ENCODE data around the gene GRIK2. TPM values are rescaled to one million over a fixed set of nuclear protein-coding genes. Genes with fewer than 3 reads are reported as not detected.

Gene GRIK2
- polyA plus RNA-seq, 6 donors from 2014 or later: not detected

- no peak for ATAC-seq (ENCODE audit: low read depth in 2 of 2)
Measured at GRCh38 chr6:101403216-101403945, 9.9 kb downstream of the GRIK2 start.

GRCh38 chr6:101404775-101405174 is 11.3 kb downstream of the GRIK2 start:
- ATAC-seq (ENCODE audit: low read depth in 2 of 2) (no peak), DNase-seq (no peak)
- Mint-ChIP-seq H3K36me3 (peaks cover 4 to 14% of the 10 kb centered on the region in 2 donors), H3K9me3 (peaks cover 3 to 22% (median 14%) of the 10 kb centered on the region in 7 donors), H3K27ac (no peak overlapping the region), H3K4me1 (peaks cover 0 to 4% (median 0%) of the 10 kb centered on the region in 3 donors), H3K27me3 (peaks cover 41 to 47% (median 44%) of the 10 kb centered on the region in 3 donors), H3K4me3 (no peak overlapping the region)

More at GRCh38 chr6:101403216-101403945, 9.9 kb downstream of the GRIK2 start:
- DNase-seq: no peak
- Mint-ChIP-seq H3K27ac (peak overlapping the region in 1 of 6 donors; percentile 63), H3K4me1 (peaks cover 0 to 4% (median 0%) of the 10 kb centered on the region in 3 donors), H3K36me3 (peaks cover 4 to 22% of the 10 kb centered on the region in 2 donors), H3K4me3 (no peak overlapping the region), H3K9me3 (peaks cover 6 to 28% (median 14%) of the 10 kb centered on the region in 7 donors), H3K27me3 (peaks cover 55 to 61% (median 56%) of the 10 kb centered on the region in 3 donors)

GRCh38 chr6:101413773-101414172 is 20.3 kb downstream of the GRIK2 start:
- Mint-ChIP-seq H3K4me3 (no peak overlapping the region), H3K4me1 (no peaks in the 10 kb centered on the region), H3K27ac (no peak overlapping the region), H3K36me3 (no peaks in the 10 kb centered on the region), H3K27me3 (peaks cover 0 to 4% (median 0%) of the 10 kb centered on the region in 3 donors), H3K9me3 (no peaks in the 10 kb centered on the region)
- DNase-seq (no peak), ATAC-seq (ENCODE audit: low read depth in 2 of 2) (no peak)

GRCh38 chr6:101417900-101418299 is 24.4 kb downstream of the GRIK2 start:
- Mint-ChIP-seq H3K36me3 (no peaks in the 10 kb centered on the region), H3K4me1 (no peaks in the 10 kb centered on the region), H3K27ac (no peak overlapping the region), H3K9me3 (peaks cover 0 to 6% (median 0%) of the 10 kb centered on the region in 7 donors), H3K4me3 (no peak overlapping the region), H3K27me3 (peaks cover 0 to 4% (median 0%) of the 10 kb centered on the region in 3 donors)
- ATAC-seq (ENCODE audit: low read depth in 2 of 2) (no peak), DNase-seq (no peak)

- H3K9me3 Mint-ChIP-seq: peaks cover 0 to 8% (median 4%) of the 10 kb centered on the region in 7 donors
- no peak overlapping the region for H3K4me3 Mint-ChIP-seq
Measured at GRCh38 chr6:101422251-101422650, 28.7 kb downstream of the GRIK2 start.

GRCh38 chr6:101422811-101423210 is 29.3 kb downstream of the GRIK2 start:
- ATAC-seq (ENCODE audit: low read depth in 2 of 2): no peak
- Mint-ChIP-seq H3K27me3 (no peaks in the 10 kb centered on the region), H3K4me1 (no peaks in the 10 kb centered on the region), H3K9me3 (peaks cover 0 to 8% (median 4%) of the 10 kb centered on the region in 7 donors), H3K36me3 (no peaks in the 10 kb centered on the region), H3K4me3 (no peak overlapping the region), H3K27ac (no peak overlapping the region)
- no peak for DNase-seq

More at GRCh38 chr6:101422251-101422650, 28.7 kb downstream of the GRIK2 start:
- no peaks in the 10 kb centered on the region for H3K36me3 Mint-ChIP-seq
- DNase-seq (no peak), ATAC-seq (ENCODE audit: low read depth in 2 of 2) (no peak)
- no peak overlapping the region for H3K27ac Mint-ChIP-seq
- H3K4me1 Mint-ChIP-seq: no peaks in the 10 kb centered on the region
- H3K27me3 Mint-ChIP-seq: no peaks in the 10 kb centered on the region

- Mint-ChIP-seq H3K4me3 (no peak overlapping the region), H3K36me3 (no peaks in the 10 kb centered on the region), H3K4me1 (no peaks in the 10 kb centered on the region), H3K27me3 (no peaks in the 10 kb centered on the region), H3K9me3 (peaks cover 0 to 6% (median 2%) of the 10 kb centered on the region in 7 donors), H3K27ac (no peak overlapping the region)
- no peak for ATAC-seq (ENCODE audit: low read depth in 2 of 2)
- DNase-seq: no peak
Measured at GRCh38 chr6:101429270-101429669, 35.8 kb downstream of the GRIK2 start.

- Mint-ChIP-seq H3K36me3 (no peaks in the 10 kb centered on the region), H3K4me3 (no peak overlapping the region), H3K27ac (no peak overlapping the region), H3K9me3 (peaks cover 0 to 6% (median 2%) of the 10 kb centered on the region in 7 donors), H3K27me3 (no peaks in the 10 kb centered on the region), H3K4me1 (no peaks in the 10 kb centered on the region)
- ATAC-seq (ENCODE audit: low read depth in 2 of 2) (no peak), DNase-seq (no peak)
Measured at GRCh38 chr6:101429845-101430244, 36.3 kb downstream of the GRIK2 start.

- Mint-ChIP-seq H3K36me3 (no peaks in the 10 kb centered on the region), H3K9me3 (peaks cover 0 to 2% (median 0%) of the 10 kb centered on the region in 7 donors), H3K4me3 (no peak overlapping the region), H3K4me1 (no peaks in the 10 kb centered on the region), H3K27me3 (no peaks in the 10 kb centered on the region), H3K27ac (no peak overlapping the region)
- ATAC-seq (ENCODE audit: low read depth in 2 of 2): no peak
- no peak for DNase-seq
Measured at GRCh38 chr6:101433141-101433540, 39.6 kb downstream of the GRIK2 start.

GRCh38 chr6:101434601-101435000 is 41.1 kb downstream of the GRIK2 start:
- Mint-ChIP-seq H3K4me1 (no peaks in the 10 kb centered on the region), H3K27ac (no peak overlapping the region), H3K4me3 (no peak overlapping the region), H3K36me3 (no peaks in the 10 kb centered on the region), H3K9me3 (peaks cover 0 to 2% (median 0%) of the 10 kb centered on the region in 7 donors), H3K27me3 (no peaks in the 10 kb centered on the region)
- DNase-seq: no peak
- ATAC-seq (ENCODE audit: low read depth in 2 of 2): no peak

GRCh38 chr6:101435038-101435437 is 41.5 kb downstream of the GRIK2 start:
- H3K36me3 Mint-ChIP-seq: no peaks in the 10 kb centered on the region
- ATAC-seq (ENCODE audit: low read depth in 2 of 2): no peak

GRCh38 chr6:101439790-101440189 is 46.3 kb downstream of the GRIK2 start:
- H3K4me1 Mint-ChIP-seq: no peaks in the 10 kb centered on the region
- no peak overlapping the region for H3K4me3 Mint-ChIP-seq
- H3K27ac Mint-ChIP-seq: no peak overlapping the region
- ATAC-seq (ENCODE audit: low read depth in 2 of 2) (no peak), DNase-seq (no peak)
- no peaks in the 10 kb centered on the region for H3K36me3 Mint-ChIP-seq
- H3K9me3 Mint-ChIP-seq: peaks cover 0 to 5% (median 0%) of the 10 kb centered on the region in 7 donors
- no peaks in the 10 kb centered on the region for H3K27me3 Mint-ChIP-seq

More at GRCh38 chr6:101435038-101435437, 41.5 kb downstream of the GRIK2 start:
- Mint-ChIP-seq H3K4me1 (no peaks in the 10 kb centered on the region), H3K9me3 (peaks cover 0 to 2% (median 0%) of the 10 kb centered on the region in 7 donors), H3K27me3 (no peaks in the 10 kb centered on the region), H3K27ac (no peak overlapping the region), H3K4me3 (no peak overlapping the region)
- no peak for DNase-seq

GRCh38 chr6:101443315-101443714 is 49.8 kb downstream of the GRIK2 start:
- ATAC-seq (ENCODE audit: low read depth in 2 of 2) (no peak), DNase-seq (no peak)
- Mint-ChIP-seq H3K27me3 (no peaks in the 10 kb centered on the region), H3K9me3 (peaks cover 0 to 5% (median 0%) of the 10 kb centered on the region in 7 donors), H3K4me1 (no peaks in the 10 kb centered on the region), H3K4me3 (no peak overlapping the region), H3K36me3 (no peaks in the 10 kb centered on the region), H3K27ac (no peak overlapping the region)

GRCh38 chr6:101444717-101445116 is 51.2 kb downstream of the GRIK2 start:
- no peak for ATAC-seq (ENCODE audit: low read depth in 2 of 2)
- no peak for DNase-seq
- no peak overlapping the region for H3K27ac Mint-ChIP-seq
- H3K9me3 Mint-ChIP-seq: peaks cover 0 to 5% (median 0%) of the 10 kb centered on the region in 7 donors
- no peaks in the 10 kb centered on the region for H3K36me3 Mint-ChIP-seq
- H3K27me3 Mint-ChIP-seq: no peaks in the 10 kb centered on the region
- H3K4me3 Mint-ChIP-seq: no peak overlapping the region
- H3K4me1 Mint-ChIP-seq: no peaks in the 10 kb centered on the region
